B cell (primary cell): ENCODE data around the gene CAMKK2.
"Not testable (repeated sequence)": the region's sequence is repeated elsewhere in the genome, so short reads cannot be mapped to it uniquely, and the experiment has no call there.

Source experiments
- EZH2 ChIP-seq: IDR thresholded peaks from 2 replicates; pipeline ENCODE4 v1.6.1; 2012; ENCODE audit warnings: borderline replicate concordance, low read depth, mild to moderate bottlenecking, moderate library complexity, low read length; ENCODE audit not compliant: insufficient read depth, poor library complexity, severe bottlenecking
- TF ChIP-seq, protein P1 (sequence below): fragments of 200-600 bp; IDR thresholded peaks from one replicate; pipeline ENCODE4 v1.8.0; 2022; ENCODE audit warnings: antibody characterized with exemption, mild to moderate bottlenecking

- TF ChIP-seq, protein P1, sequence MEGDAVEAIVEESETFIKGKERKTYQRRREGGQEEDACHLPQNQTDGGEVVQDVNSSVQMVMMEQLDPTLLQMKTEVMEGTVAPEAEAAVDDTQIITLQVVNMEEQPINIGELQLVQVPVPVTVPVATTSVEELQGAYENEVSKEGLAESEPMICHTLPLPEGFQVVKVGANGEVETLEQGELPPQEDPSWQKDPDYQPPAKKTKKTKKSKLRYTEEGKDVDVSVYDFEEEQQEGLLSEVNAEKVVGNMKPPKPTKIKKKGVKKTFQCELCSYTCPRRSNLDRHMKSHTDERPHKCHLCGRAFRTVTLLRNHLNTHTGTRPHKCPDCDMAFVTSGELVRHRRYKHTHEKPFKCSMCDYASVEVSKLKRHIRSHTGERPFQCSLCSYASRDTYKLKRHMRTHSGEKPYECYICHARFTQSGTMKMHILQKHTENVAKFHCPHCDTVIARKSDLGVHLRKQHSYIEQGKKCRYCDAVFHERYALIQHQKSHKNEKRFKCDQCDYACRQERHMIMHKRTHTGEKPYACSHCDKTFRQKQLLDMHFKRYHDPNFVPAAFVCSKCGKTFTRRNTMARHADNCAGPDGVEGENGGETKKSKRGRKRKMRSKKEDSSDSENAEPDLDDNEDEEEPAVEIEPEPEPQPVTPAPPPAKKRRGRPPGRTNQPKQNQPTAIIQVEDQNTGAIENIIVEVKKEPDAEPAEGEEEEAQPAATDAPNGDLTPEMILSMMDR, result not testable (repeated sequence)
- not testable (repeated sequence) for TF ChIP-seq EZH2
Observed at GRCh38 chr12:121257704-121258449, 38.6 kb downstream of the CAMKK2 start.
